ENCODE results near the gene HACL1. TPM values are rescaled to one million over a fixed set of nuclear protein-coding genes. Genes with fewer than 3 reads are reported as not detected.

Gene HACL1
- total and polyA plus RNA-seq, 10 of the 15 experiments (the other 5 are each of a cell fraction or from before 2014, with no cell fraction given): 19.4 to 48.7 (median 30.1) TPM

GRCh38 chr3:15556512-15556911, 44.9 kb downstream of the HACL1 start:
- RAD21 ChIA-PET (ENCODE audit: unreplicated experiment): interaction anchor here (0.6 to 4.0 kb wide), 47 partner anchors 11 to 449 kb away, joined by 3 to 49 read pairs (median 4); partner anchors contain the start of genes BTD, CAPN7, COLQ and HACL1
- BruUV-seq (replicated peaks): no TSS peak
- Histone ChIP-seq H3K4me1 (ENCODE audit: control insufficient read depth, insufficient read depth, low read length) (peaks cover 13% of the 10 kb centered on the region), H2AFZ (ENCODE audit: control insufficient read depth, low read depth, low read length) (no peak overlapping the region), H3K4me2 (ENCODE audit: control insufficient read depth, insufficient read depth) (peak overlapping the region; percentile 88), H3K9me3 (replicated peaks; ENCODE audit: control insufficient read depth, insufficient read depth, low read length) (no peaks in the 10 kb centered on the region), H3K36me3 (ENCODE audit: control insufficient read depth in 2 of 2, insufficient read depth in 2 of 2, low read length in 1 of 2) (peaks cover 0 to 8% of the 10 kb centered on the region in 2 experiments; a peak in 2 of 4 replicates), H3K4me3 (no peak overlapping the region; the same call in 1 of the 2 replicates), H4K20me1 (ENCODE audit: control insufficient read depth, insufficient read depth) (no peaks in the 10 kb centered on the region), H3K27me3 (replicated peaks in 1 of 2; ENCODE audit: control insufficient read depth in 2 of 2, insufficient read depth in 2 of 2, low read length in 1 of 2) (no peaks in the 10 kb centered on the region), H3K79me2 (ENCODE audit: control insufficient read depth, insufficient read depth, low read length) (no peaks in the 10 kb centered on the region), H3K9ac (ENCODE audit: control insufficient read depth, insufficient read depth, low read length) (no peak overlapping the region), H3K27ac (ENCODE audit: control insufficient read depth, insufficient read depth) (no peak overlapping the region)
- DNase-seq (ENCODE audit: low read depth, low spot score) (peak; percentile 80), ATAC-seq (peak; percentile 94), FAIRE-seq (peak; percentile 98)
- POLR2A ChIA-PET: interaction anchor here (0.6 to 1.7 kb wide), 4 partner anchors 30 to 172 kb away, joined by 3 to 12 read pairs (median 5); no protein-coding TSS in a partner anchor
- SMC1A ChIA-PET (ENCODE audit: uncharacterized antibody, unreplicated experiment): interaction anchor here (0.6 to 4.9 kb wide), 43 partner anchors 9 to 451 kb away, joined by 3 to 58 read pairs (median 4); partner anchors contain the start of genes ANKRD28, CAPN7 and COLQ
- 1% methylated on average over 2 of the region's 2 CpGs for WGBS (ENCODE audit: insufficient coverage, insufficient replicate concordance, low lambda C conversion rate, missing lambda C conversion rate)
- intact Hi-C loops (cut with micrococcal nuclease; ENCODE audit: unreplicated experiment) (loop anchor here (1.0 to 5.0 kb wide), 7 partner anchors 30 to 439 kb away; partner anchors contain the start of gene CAPN7), in situ Hi-C loops (cut with MboI) (loop anchor here (10.0 kb wide), 1 partner anchor 292 kb away; no protein-coding TSS in a partner anchor)
- CTCF ChIA-PET: interaction anchor here (0.5 to 4.5 kb wide), 52 partner anchors 12 to 698 kb away, joined by 3 to 73 read pairs (median 4); partner anchors contain the start of genes CAPN7 and METTL6
- TF ChIP-seq BMI1 (IDR thresholded peaks at IDR 0.05; ENCODE audit: borderline replicate concordance) (peak; percentile 27; the same call in 1 of the 2 replicates), BACH1 (IDR thresholded peaks at IDR 0.05; ENCODE audit: borderline replicate concordance) (no peak; the same call in 1 of the 2 replicates), NFYB (IDR thresholded peaks at IDR 0.05; ENCODE audit: insufficient read depth, low read depth, low read length) (no peak), PAX5 (IDR thresholded peaks at IDR 0.05; ENCODE audit: borderline replicate concordance, low read depth, low read length) (0 out of 2 replicates have a peak, but pooled peaks have one; percentile 27), ZNF217 (IDR thresholded peaks at IDR 0.05) (peak; percentile 69; the same call in 1 of the 2 replicates), POU2F2 (IDR thresholded peaks at IDR 0.05; ENCODE audit: borderline replicate concordance, low read depth, low read length) (no peak), PKNOX1 (IDR thresholded peaks at IDR 0.05) (no peak), IKZF1 (conservative IDR thresholded peaks at IDR 0.05) (peak; percentile 93), ZNF622 (IDR thresholded peaks at IDR 0.05) (no peak), IKZF2 (IDR thresholded peaks at IDR 0.05) (peak; percentile 98), NBN (IDR thresholded peaks at IDR 0.05) (peak; percentile 73; the same call in 1 of the 2 replicates), BHLHE40 (IDR thresholded peaks at IDR 0.05; ENCODE audit: borderline replicate concordance in 1 of 2, low read depth in 2 of 2, low read length in 1 of 2) (peak in 1 of 2 experiments; percentile 10; a peak in 1 of 4 replicates), ASH2L (IDR thresholded peaks at IDR 0.05; ENCODE audit: borderline replicate concordance, low read depth) (no peak), CREM (IDR thresholded peaks at IDR 0.05; ENCODE audit: low read depth) (peak; percentile 43; the same call in 1 of the 2 replicates), CBX3 (IDR thresholded peaks at IDR 0.05; ENCODE audit: borderline replicate concordance, low read depth) (no peak), RCOR1 (conservative IDR thresholded peaks at IDR 0.05; ENCODE audit: low read depth, low read length) (0 out of 2 replicates have a peak, but pooled peaks have one; percentile 37), ZNF207 (IDR thresholded peaks at IDR 0.05; ENCODE audit: borderline replicate concordance) (no peak), WRNIP1 (IDR thresholded peaks at IDR 0.05; ENCODE audit: borderline replicate concordance, low read depth, low read length) (no peak), NFIC (IDR thresholded peaks at IDR 0.05; ENCODE audit: low read depth, low read length) (peak; percentile 78), PBX3 (IDR thresholded peaks at IDR 0.05; ENCODE audit: insufficient replicate concordance, low read depth, low read length) (no peak), MLLT1 (IDR thresholded peaks at IDR 0.05) (no peak), SPI1 (IDR thresholded peaks at IDR 0.05; ENCODE audit: borderline replicate concordance, insufficient read depth, low read depth, low read length) (peak; percentile 90)

Data from GM12878 (cell line).